ENCODE data around the gene STX12. TPM values are rescaled to one million over a fixed set of nuclear protein-coding genes. Genes with fewer than 3 reads are reported as not detected.
A peak's percentile ranks its signal among the peaks of the same experiment; 100 is the strongest.
"Not testable (repeated sequence)": the region's sequence is repeated elsewhere in the genome, so short reads cannot be mapped to it uniquely, and the experiment has no call there.

The STX12 gene
- total RNA-seq, 1 donor from 2014 or later, result 78.8 TPM

- not testable (repeated sequence) for DNase-seq (ENCODE audit: low spot score)
These were observed 2.3 kb downstream of the STX12 start for GRCh38 chr1:27775336-27775735.

DNA sequence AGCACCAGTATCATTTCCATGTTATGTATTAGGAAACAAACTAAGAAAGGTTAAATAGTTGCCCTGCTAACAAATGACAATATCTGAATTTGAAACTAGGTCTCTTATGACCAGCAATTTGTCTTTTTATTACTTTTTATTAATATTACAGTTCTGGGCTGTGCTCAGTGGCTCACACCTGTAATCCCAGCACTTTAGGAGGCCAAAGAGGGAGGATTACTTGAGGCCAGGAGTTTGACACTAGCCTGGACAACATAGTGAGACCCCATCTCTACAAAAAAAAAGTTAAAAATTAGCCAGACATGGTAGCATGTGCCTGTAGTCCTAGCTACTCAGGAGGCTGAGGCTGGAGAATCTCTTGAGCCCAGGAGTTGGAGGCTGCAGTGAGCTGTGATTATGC is 3.3 kb downstream of the STX12 start:
- not testable (repeated sequence) for DNase-seq (ENCODE audit: low spot score)

GRCh38 chr1:27778056-27778455 is 5.0 kb downstream of the STX12 start:
- DNase-seq (ENCODE audit: low spot score), result no peak

DNA sequence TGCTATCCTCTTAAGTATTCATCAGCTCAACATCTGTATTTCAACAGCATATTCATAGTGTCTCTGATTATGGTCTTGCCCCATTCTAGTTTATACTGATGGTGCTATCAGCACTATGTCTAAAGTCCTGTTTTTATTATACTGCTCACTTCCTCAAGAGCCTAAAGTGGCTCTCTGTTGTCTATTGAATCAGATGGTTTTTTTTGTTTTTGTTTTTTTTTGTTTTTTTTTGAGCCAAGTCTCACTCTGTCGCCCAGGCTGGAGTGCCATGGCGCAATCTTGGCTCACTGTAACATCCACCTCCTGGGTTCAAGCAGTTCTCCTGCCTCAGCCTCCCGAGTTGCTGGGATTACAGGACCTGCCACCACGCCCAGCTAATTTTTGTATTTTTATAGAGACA is 6.1 kb downstream of the STX12 start:
- DNase-seq (ENCODE audit: low spot score), result no peak

GRCh38 chr1:27782950-27783349 is 9.9 kb downstream of the STX12 start:
- DNase-seq (ENCODE audit: low spot score), result no peak

- no peak for DNase-seq (ENCODE audit: low spot score)
These were observed 11.7 kb downstream of the STX12 start for GRCh38 chr1:27784700-27785099.

GRCh38 chr1:27785781-27786455 is 12.9 kb downstream of the STX12 start:
- DNase-seq (ENCODE audit: low spot score), result peak; percentile 79

DNA sequence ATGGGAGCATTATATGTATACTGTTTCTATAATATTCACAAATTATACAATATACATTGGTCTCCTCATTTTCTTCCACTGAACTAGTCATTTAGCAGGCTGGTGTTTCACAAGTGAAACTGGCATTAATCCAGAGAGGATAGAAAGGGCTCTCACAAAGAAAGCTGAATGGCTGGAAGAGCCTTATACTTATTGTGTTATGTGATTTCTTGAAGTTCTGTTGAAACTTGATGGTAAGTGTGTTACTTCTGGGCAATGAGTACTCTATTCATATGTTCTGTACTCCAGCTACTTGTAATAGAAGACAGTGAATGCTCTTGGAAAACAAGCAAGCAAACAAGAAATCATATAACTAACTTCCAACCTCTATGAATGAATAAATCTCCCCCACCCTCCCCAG is 14.9 kb downstream of the STX12 start:
- DNase-seq (ENCODE audit: low spot score), result no peak

DNA sequence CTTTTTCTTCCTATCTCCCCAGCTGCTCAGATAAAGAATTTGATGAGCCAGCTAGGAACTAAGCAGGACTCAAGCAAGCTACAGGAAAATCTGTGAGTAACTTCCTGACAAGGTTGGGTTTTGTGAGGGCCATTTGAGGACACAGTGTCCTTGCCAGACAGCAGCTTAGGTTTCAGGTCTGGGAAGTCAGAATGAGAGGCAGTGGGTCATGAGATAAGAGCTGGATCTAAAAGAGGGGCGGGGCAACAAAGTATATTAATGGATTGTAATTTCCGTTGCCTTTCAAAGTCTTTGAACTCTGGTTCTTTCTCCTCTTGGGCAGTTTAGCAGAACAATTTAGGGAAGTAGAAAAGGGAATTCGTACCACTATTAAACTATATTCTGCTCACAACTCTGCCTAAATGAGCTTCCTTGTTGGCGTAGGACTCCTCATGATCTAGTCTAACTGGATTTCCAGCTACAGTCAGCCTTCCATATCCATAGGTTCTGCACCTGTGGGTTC is 16.6 kb downstream of the STX12 start:
- peak; percentile 33 for DNase-seq (ENCODE audit: low spot score)

GRCh38 chr1:27790270-27790669 is 17.3 kb downstream of the STX12 start:
- DNase-seq (ENCODE audit: low spot score), result not testable (repeated sequence)

GRCh38 chr1:27795601-27796000 is 22.6 kb downstream of the STX12 start:
- no peak for DNase-seq (ENCODE audit: low spot score)

GRCh38 chr1:27804791-27805190 is 31.8 kb downstream of the STX12 start:
- no peak for DNase-seq (ENCODE audit: low spot score)

- no peak for DNase-seq (ENCODE audit: low spot score)
These were observed 33.7 kb downstream of the STX12 start for GRCh38 chr1:27806758-27807157.

- DNase-seq (ENCODE audit: low spot score), result no peak
These were observed 34.4 kb downstream of the STX12 start for GRCh38 chr1:27807385-27807784.

DNA sequence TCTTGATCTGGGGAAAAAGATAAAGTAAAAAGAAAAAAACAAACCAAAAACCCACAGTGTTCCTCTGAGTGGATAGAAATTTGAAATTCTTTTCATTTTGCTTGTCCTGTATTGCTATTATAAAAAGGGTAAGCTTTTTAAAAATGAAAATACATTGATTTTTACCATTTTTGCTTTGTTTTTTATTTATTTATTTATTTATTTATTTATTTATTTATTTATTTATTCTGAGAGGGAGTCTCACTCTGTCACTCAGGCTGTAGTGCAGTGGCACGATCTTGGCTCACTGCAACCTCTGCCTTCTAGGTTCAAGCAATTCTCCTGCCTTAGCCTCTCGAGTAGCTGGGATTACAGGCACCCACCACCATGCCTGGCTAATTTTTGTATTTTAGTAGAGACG is 35.1 kb downstream of the STX12 start:
- DNase-seq (ENCODE audit: low spot score), result not testable (repeated sequence)

- DNase-seq (ENCODE audit: low spot score), result no peak
These were observed 36.9 kb downstream of the STX12 start for GRCh38 chr1:27809883-27810282.

GRCh38 chr1:27811741-27812500 is 38.9 kb downstream of the STX12 start:
- no peak for DNase-seq (ENCODE audit: low spot score)

DNA sequence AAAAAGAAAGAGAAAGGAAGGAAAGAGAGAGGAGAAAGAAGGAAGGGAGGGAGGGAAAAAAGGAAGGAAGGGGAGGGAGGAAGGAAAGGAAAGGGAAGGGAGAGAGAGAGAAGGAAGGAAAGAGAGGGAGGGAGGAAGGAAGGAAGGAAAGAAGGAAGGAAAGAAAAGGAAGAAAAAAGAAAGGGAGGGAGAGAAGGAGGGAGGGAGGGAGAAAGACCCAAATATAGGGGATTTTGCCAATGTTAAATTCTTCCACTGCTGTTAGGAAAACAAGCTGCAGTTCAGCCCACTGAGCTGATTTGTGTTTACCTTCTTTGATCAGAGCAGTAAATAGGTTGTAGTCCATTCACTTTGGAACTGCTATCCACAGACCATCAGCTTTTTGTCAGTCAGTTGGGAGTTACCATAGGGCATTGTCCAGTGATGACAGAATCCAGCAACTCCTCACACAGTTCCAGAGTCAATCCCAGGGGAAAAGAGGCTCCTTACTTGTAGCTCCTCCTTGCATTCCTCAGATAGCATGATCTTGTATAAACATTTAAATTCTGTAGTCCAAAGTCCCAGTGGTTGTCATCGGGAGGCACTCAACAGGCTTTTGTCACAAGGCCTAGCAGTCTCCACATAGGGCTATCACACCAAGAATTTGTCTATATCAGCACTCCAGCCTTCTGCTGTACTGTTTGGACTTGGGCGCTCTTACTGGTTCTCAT is 44.1 kb downstream of the STX12 start:
- DNase-seq (ENCODE audit: low spot score), result peak; percentile 72

DNA sequence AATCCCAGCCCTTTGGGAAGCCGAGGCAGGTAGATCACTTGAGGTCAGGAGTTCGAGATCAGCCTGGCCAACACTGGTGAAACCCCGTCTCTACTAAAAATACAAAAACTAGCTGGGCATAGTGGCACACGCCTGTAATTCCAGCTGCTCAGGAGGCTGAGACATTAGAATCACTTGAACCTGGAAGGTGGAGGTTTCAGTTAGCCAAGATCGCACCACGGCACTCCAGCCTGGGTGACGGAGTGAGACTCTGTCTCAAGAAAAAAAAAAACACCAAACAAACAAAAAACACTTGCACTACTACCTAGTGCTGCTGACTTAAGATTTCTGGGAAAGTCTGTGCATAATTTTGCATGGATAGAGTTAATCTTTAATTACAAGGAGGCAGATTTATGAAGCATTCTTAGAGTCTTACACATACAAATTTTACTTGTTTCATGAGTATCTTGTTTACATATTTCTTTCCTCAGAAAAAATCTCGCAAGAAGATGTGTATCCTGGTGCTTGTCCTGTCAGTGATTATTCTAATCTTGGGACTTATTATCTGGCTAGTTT is 48.8 kb downstream of the STX12 start:
- DNase-seq (ENCODE audit: low spot score), result no peak

DNA sequence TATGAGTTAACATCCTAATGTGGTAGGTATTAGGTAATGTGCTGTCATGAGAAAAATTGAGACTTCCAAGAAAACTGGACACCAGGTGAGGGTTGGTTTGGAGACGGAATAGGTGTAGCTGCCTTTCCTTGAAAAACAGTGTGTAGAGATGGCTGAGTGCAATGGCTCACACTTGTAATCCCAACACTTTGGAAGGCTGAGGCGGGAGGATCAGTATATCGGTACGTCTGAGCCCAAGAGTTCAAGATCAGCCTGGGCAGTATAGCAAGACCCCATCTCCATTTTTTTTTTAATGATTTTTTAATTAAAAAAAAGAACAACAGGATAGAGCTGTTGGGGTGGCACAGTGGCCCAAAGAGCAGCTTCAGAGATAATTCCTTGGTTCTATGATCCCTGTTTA is 50.8 kb downstream of the STX12 start:
- DNase-seq (ENCODE audit: low spot score), result no peak

- no peak for DNase-seq (ENCODE audit: low spot score)
These were observed 51.4 kb downstream of the STX12 start for GRCh38 chr1:27824411-27824810.

DNA sequence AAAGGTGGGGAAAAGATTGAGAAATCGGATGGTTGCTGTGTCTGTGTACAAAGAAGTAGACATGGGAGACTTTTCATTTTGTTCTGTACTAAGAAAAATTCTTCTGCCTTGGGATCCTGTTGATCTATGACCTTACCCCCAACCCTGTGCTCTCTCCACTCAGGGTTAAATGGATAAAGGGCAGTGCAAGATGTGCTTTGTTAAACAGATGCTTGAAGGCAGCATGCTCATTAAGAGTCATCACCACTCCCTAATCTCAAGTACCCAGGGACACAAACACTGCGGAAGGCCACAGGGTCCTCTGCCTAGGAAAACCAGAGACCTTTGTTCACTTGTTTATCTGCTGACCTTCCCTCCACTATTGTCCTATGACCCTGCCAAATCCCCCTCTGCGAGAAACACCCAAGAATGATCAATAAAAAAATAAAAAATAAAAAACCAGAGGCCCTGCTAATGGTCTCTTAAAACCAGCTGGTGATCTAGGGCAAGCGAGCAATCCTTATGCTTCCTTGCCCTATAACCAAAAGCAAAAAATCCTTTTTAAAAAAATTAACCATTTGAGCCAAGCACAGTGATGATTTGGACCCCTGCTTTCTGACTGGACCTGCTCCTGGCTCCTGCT is 56.4 kb downstream of the STX12 start:
- DNase-seq (ENCODE audit: low spot score), result not testable (repeated sequence)
